Daoy (cell line): ENCODE results near the gene DHX9. TPM values are rescaled to one million over a fixed set of nuclear protein-coding genes. Genes with fewer than 3 reads are reported as not detected.

Source experiments
- DNase-seq: peaks from one replicate; pipeline ENCODE4 v3.0.0-alpha.2; 2015; ENCODE audit warnings: low read depth
- total RNA-seq: library from RNA; depleted of rRNA; stranded (reverse); fragments of >200 nt; shearing (Covaris generic); gene quantifications from 2 replicates; pipeline ENCODE4 v1.2.3, GENCODE V29; 2014

The DHX9 gene
- total RNA-seq, 1 experiment from 2014 or later = 197 TPM

- no peak for DNase-seq
Measured at GRCh38 chr1:182841368-182841988, 2.3 kb downstream of the DHX9 start.

GRCh38 chr1:182842265-182842664 is 3.1 kb downstream of the DHX9 start:
- no peak for DNase-seq

DNA sequence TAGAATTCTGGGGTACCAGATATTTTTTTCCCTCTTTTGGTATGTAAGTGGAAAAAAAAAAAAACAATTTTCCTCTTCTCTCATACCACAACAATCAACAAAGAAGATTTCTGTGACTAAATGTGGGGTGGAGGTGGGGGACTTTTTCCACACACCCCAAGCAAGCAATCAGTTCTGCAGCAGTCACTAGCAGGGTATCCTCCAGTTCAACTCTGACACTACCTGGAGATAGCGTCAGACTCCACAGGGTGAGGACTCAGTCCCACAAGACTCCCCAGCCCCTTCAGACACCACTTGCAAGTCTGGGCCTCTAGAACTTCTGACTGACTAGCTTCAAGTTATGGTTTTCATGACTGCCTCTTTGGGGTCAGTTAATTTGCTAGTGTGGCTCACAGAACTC is 6.2 kb downstream of the DHX9 start:
- DNase-seq = no peak

DNA sequence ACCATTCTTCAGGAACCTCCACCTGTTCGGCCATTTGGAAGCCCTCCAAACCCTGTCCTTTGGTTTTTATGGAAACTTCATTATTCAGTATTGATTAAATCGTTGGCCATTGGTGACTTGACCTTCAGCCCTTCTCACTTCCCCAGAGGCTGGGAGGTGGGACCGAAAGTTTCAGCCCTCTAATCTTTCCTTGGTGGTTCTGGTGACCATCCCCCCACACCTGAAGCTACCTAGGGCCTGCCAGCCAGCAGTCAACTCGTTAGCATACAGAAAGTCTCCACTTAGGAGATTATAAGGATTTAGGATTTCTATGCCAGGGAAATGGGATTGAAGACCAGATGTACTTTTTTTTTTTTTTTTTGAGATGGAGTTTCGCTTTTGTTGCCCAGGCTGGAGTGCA is 6.7 kb downstream of the DHX9 start:
- no peak for DNase-seq

- no peak for DNase-seq
Measured at GRCh38 chr1:182847105-182847504, 8.0 kb downstream of the DHX9 start.

GRCh38 chr1:182848736-182849135 is 9.6 kb downstream of the DHX9 start:
- no peak for DNase-seq

DNA sequence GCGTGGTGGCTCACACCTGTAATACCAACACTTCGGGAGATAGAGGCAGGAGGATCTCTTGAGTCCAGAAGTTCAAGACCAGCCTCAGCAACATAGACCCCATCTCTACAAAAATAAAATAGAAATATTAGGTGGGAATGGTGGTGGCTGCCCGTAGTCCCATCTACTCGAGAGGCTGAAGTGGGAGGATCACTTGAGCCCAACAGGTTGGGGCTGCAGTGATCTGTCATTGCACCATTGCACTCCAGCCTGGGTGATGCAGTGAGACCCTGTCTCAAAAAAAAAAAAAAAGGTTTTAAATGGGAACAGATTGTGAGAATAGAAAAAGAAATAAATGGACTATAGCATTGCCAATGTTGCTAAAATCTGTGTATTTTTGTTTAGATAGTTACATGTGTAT is 11.2 kb downstream of the DHX9 start:
- no peak for DNase-seq

DNA sequence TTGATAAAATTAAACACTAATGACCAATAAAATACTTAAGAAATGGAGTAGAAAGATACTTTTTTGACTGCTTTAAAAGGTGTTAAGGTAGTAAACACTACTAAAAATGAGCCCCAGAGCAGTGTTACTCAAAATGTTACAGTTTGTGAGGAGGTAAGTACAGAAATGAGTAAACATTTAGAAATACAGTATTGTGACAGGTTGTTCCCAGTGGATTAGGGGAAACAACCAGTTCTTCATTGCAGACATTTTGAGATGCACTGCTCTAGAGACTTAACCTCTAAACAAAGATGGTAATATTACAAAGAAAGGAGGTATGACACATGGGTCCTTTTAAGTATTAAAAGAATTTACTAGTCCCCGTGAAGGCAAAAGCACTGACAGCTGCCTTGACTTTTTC is 12.7 kb downstream of the DHX9 start:
- DNase-seq = no peak

GRCh38 chr1:182855911-182856310 is 16.8 kb downstream of the DHX9 start:
- no peak for DNase-seq

DNA sequence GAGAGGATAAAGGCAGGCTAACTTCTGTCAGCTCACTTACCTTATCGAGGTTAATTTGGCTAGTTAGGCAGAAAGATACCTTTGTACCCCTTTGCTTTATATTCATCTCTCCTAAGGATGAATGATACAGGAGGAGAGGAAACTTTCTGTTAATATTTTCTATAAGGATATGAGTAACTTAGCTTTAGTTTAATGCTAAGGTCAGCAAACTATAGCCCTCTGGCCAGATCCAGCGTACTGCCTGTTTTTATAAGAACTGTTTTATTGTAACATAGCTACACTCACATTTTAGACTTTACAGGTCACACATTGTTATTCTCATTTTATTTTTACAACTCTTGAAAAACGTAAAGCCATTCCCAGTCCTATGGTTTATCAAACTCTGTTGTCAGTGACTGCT is 18.1 kb downstream of the DHX9 start:
- DNase-seq = no peak

- DNase-seq = no peak
Measured at GRCh38 chr1:182860658-182861057, 21.5 kb downstream of the DHX9 start.

- no peak for DNase-seq
Measured at GRCh38 chr1:182861994-182862393, 22.8 kb downstream of the DHX9 start.

- no peak for DNase-seq
Measured at GRCh38 chr1:182862827-182863226, 23.7 kb downstream of the DHX9 start.

DNA sequence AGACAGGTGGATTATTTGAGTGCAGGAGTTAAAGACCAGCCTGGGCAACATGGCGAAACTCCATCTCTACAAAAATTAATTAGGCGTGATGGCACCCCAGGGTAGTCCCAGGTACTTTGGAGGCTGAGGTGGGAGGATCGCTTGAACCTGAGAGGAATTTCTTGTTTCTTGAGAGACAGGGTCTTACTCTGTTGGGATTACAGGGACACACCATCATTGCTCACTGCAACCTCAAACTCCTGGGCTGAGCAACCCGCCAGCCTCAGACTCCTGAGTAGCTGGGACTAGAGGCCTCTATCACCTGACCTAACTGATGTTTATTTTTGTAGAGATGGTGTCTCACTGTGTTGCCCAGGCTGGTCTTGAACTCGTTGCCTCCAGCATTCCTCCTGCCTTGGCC is 24.8 kb downstream of the DHX9 start:
- no peak for DNase-seq

DNA sequence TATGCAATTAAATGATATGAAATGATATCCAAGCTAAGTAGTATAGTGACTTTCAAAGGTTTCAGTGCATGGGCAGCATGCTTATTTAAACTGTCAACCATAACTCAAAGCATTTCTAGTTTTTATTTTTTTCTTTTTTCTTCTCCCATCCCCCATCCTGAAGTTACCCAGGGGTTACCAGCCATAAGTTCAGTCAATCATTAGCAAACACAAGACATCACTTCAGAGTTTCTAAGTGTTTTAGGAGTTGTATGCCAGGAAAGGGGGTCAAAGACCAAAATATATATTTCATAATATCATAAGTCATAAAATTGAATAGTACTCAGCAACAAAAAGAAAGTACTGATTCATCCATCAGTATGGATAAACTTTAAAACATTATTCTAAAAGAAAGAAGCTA is 28.7 kb downstream of the DHX9 start:
- no peak for DNase-seq

DNA sequence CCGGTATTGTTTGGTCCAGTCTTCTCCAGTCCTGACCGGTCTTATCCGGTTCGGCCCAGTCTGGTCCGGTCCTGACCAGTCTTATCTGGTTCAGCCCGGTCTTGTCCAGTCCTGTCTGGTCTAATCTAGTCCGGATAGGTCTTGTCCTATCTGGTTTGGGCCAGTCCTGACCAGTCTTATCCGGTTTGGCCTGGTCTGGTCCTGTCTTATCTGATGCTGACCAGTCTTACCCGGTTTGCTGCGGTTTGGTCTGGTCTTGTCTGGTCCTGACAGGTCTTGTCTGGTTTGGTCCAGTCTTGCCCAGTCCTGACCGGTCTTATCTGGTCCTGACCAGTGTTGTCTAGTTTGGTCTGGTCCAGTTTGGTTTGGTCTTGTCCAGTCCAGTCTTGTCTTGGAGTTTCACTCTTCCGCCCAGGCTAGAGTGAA is 30.1 kb downstream of the DHX9 start:
- no peak for DNase-seq

DNA sequence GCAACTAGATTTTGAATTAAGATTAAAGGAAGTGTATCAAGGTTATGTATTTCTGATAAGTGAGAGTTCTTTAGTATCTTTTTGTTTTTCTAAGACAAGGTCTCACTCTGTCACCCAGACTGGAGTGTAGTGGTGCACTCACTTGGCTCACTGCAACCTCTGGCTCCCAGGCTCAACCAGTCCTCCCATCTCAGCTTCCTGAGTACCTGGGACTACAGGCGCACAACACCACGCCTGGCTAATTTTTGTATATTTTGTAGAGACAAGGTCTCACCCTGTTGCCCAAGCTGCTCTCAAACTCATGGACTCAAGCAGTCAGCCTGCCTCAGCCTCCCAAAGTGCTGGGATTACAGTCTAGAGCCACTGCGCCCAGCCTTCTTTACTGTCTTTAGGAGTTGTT is 33.7 kb downstream of the DHX9 start:
- no peak for DNase-seq

GRCh38 chr1:182875889-182876288 is 36.7 kb downstream of the DHX9 start:
- no peak for DNase-seq

DNA sequence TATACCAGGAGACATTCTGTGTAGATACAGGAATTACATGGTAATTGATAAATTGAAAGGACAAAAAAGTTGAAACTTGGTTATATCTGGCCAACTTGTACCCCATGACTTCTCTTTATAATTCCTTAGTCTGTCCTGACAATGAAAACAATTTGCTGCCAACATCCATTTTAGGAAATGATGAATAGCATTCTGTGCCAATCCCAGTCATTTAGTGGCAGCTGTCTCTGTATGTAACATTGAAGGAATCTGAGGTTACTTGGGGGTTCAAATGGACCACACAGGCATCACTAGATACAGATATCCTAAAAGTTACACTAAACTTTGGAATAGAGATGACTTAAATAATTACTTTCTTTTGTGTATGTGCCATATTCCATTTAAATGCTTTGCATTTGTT is 38.2 kb downstream of the DHX9 start:
- no peak for DNase-seq

DNA sequence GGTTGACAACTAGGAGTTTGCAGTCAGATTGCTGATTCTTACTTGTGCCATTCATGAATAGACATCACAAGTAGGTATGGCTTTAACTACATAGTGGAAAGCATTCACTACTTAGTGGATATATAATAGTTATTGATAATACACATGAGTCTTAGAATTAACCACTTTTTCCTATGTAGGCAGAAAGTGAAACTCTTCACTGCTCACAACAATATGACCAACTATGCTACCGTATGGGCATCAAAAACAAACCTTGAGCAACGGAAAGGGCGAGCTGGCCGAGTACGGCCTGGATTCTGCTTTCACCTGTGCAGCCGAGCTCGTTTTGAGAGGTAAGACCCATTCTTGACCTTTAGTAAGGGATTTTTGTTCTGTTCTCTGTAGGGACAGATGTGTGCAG is 38.7 kb downstream of the DHX9 start:
- no peak for DNase-seq

GRCh38 chr1:182884872-182885271 is 45.7 kb downstream of the DHX9 start:
- no peak for DNase-seq

- DNase-seq = no peak
Measured at GRCh38 chr1:182885591-182885990, 46.4 kb downstream of the DHX9 start.

- DNase-seq = no peak
Measured at GRCh38 chr1:182886985-182887384, 47.8 kb downstream of the DHX9 start.

GRCh38 chr1:182888736-182889531 is 49.8 kb downstream of the DHX9 start:
- no peak for DNase-seq
